ENCODE measurements around the gene PTPRN2. TPM values are rescaled to one million over a fixed set of nuclear protein-coding genes. Genes with fewer than 3 reads are reported as not detected.

The PTPRN2 gene
- total and polyA plus RNA-seq, 2 of the 8 experiments (the other 6 are each of a cell fraction or from before 2014, with no cell fraction given), result 2.6 to 4.5 TPM

GRCh38 chr7:158362001-158362400, 225.6 kb downstream of the PTPRN2 start:
- Histone ChIP-seq H3K79me1 (ENCODE audit: low read depth, low read length) (no peaks in the 10 kb centered on the region), H3K4me2 (ENCODE audit: insufficient read depth in 1 of 2, low read depth in 2 of 2, low read length in 2 of 2) (no peak overlapping the region), H4K20me1 (replicated peaks in 1 of 2; ENCODE audit: control insufficient read depth in 1 of 2, insufficient read depth in 2 of 2, low read length in 2 of 2) (peaks cover 0 to 4% of the 10 kb centered on the region in 2 experiments), H4K8ac (ENCODE audit: extremely low read depth, insufficient read depth, low read length) (no peak overlapping the region), H2BK120ac (replicated peaks; ENCODE audit: low read depth, low read length) (no peak overlapping the region), H3K27me3 (replicated peaks in 1 of 4; ENCODE audit: control insufficient read depth in 3 of 4, extremely low read depth in 1 of 4, insufficient read depth in 3 of 4, low read length in 3 of 4) (no peaks in the 10 kb centered on the region), H3K14ac (ENCODE audit: insufficient read length) (no peak overlapping the region), H2BK5ac (ENCODE audit: low read depth, low read length) (no peak overlapping the region), H3K23me2 (ENCODE audit: low read depth, low read length) (no peaks in the 10 kb centered on the region), H3K4ac (replicated peaks; ENCODE audit: insufficient read length, low read depth, low read length) (no peak overlapping the region), H3K18ac (ENCODE audit: extremely low read depth, low read length) (no peak overlapping the region), H2AK5ac (ENCODE audit: low read depth, low read length) (no peak overlapping the region), H2AFZ (ENCODE audit: low read length) (no peak overlapping the region), H3K23ac (ENCODE audit: insufficient read length) (no peak overlapping the region), H3K9ac (replicated peaks in 1 of 4; ENCODE audit: extremely low read depth in 1 of 4, low read depth in 3 of 4, low read length in 3 of 4) (no peak overlapping the region), H3K56ac (replicated peaks; ENCODE audit: insufficient read length, low read depth, low read length) (no peak overlapping the region), H3K9me3 (ENCODE audit: insufficient read depth in 2 of 2, low read depth in 1 of 2, low read length in 1 of 2) (peaks cover 5 to 15% of the 10 kb centered on the region in 2 experiments; a peak in 1 of 4 replicates), H2BK12ac (ENCODE audit: low read depth, low read length) (no peak overlapping the region), H4K5ac (ENCODE audit: insufficient read length, low read depth, low read length) (no peak overlapping the region), H3K4me3 (ENCODE audit: extremely low read depth in 1 of 4, insufficient read depth in 2 of 4, low read depth in 3 of 4, low read length in 4 of 4) (no peak overlapping the region), H3K79me2 (ENCODE audit: control insufficient read depth in 1 of 2, insufficient read depth in 2 of 2, low read length in 2 of 2) (no peaks in the 10 kb centered on the region), H2BK15ac (ENCODE audit: low read length) (no peak overlapping the region), H3K27ac (ENCODE audit: low read depth, low read length) (no peak overlapping the region), H4K91ac (replicated peaks; ENCODE audit: insufficient read length, low read length) (no peak overlapping the region), H3K36me3 (ENCODE audit: control insufficient read depth in 2 of 4, insufficient read depth in 4 of 4, low read length in 3 of 4) (no peaks in the 10 kb centered on the region), H2BK20ac (ENCODE audit: low read length) (no peak overlapping the region), H3K4me1 (replicated peaks in 1 of 4; ENCODE audit: control insufficient read depth in 3 of 4, insufficient read depth in 4 of 4, low read length in 3 of 4) (no peaks in the 10 kb centered on the region; a peak in 1 of 7 replicates)
- ChIA-PET CTCF (ENCODE audit: partially characterized antibody) (no interaction called here), POLR2A (ENCODE audit: partially characterized antibody) (no interaction called here)
- DNase-seq (ENCODE audit: low read depth in 1 of 2, low spot score in 2 of 2) (peak in 1 of 2 experiments; percentile 28), FAIRE-seq (no peak)
- WGBS, 2 experiments (ENCODE audit: extremely low coverage in 1 of 2, insufficient coverage in 1 of 2, insufficient read length in 1 of 2, insufficient replicate concordance in 2 of 2, low coverage in 1 of 2, low lambda C conversion rate in 2 of 2, missing lambda C conversion rate in 1 of 2), result 78% methylated on average over 8 of the region's 8 CpGs; no CpG with 5 or more reads in 1 of the 2 experiments
- TF ChIP-seq BRCA1 (IDR thresholded peaks at IDR 0.05; ENCODE audit: low read depth, low read length) (no peak), FOSL1 (IDR thresholded peaks at IDR 0.05; ENCODE audit: insufficient read depth, low read depth, low read length) (no peak), BCL11A (IDR thresholded peaks at IDR 0.05; ENCODE audit: low read depth in 2 of 2, low read length in 2 of 2) (no peak), SUZ12 (IDR thresholded peaks at IDR 0.05; ENCODE audit: low read length) (no peak), BACH1 (IDR thresholded peaks at IDR 0.05; ENCODE audit: low read length) (no peak)

All from H1 (cell line).